Cerebellar nuclear complex (tissue), 1 donor: Measurements from ENCODE around the gene NDUFB7.
"Not testable (repeated sequence)": the region's sequence is repeated elsewhere in the genome, so short reads cannot be mapped to it uniquely, and the experiment has no call there.

Source experiments
- DNase-seq, 2 experiments: peaks; one replicate each; lab custom pipeline; 2025; lab: John Stamatoyannopoulos, UW

The NDUFB7 gene

DNA sequence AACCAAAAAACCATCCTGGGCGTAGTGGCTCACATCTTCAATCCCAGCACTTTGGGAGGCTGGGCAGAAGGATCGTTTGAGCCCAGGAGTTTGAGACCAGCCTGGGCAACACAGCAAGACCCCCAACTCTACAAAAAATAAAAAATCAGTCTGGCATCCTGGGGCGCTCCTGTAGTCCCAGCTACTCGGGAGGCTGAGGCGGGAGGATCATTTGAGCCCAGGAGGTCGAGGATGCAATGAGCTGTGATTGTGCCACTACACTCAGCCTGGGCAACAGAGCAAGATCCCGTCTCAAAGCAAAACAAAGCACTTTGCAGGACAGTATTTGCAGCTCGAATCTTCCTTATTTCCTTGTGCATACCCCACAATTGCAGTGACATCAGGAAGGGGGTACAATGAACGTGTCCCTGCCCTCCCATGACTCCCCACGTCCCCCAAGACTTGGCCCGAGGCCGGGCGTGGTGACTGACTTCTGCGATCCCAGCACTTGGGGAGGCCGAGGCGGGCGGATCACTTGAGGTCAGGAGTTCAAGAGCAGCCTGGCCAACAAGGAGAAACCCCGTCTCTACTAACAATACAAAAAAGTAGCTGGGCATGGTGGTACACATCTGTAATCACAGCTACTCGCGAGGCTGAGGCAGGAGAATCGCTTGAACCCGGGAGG lies 870 bp downstream of the NDUFB7 start:
- DNase-seq: no peak

DNA sequence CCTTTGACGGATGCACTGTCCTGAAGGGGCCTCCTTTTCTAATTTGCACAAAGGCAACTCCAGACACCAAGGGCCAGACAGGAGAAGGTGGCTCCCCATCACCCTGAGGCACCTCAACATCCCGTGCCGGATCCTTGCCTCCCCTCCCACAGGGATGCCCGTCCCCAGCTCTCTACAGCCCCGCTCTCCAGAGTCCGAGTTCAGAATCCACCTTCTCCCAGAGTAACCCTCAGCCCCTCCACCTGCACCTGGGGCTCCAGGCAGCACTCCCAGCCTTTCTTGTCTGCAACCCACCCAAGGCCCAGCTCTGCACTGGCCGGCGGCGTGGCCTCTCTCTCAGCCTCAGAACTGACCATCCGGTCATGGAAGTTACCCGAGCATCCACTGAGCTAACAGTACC lies 4.8 kb downstream of the NDUFB7 start:
- DNase-seq: no peak

DNA sequence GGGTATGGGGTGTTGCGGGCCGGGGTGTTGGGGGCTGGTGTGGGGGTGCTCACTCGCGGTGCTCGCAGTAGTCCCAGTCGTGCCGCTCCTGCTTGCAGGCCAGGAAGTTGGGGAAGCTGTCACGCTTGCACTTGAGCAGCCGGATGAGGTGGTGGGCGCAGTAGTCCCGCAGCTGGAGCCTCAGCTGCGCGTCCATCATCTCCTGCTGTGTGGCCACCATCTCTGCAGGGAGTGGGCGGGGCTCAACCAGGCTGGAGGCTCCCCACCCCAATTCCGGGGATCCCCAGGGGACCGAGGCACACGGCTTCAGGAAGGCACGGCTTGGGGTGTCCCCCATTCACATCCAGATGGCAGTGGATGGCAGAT lies 5.2 kb downstream of the NDUFB7 start:
- DNase-seq: no peak

DNA sequence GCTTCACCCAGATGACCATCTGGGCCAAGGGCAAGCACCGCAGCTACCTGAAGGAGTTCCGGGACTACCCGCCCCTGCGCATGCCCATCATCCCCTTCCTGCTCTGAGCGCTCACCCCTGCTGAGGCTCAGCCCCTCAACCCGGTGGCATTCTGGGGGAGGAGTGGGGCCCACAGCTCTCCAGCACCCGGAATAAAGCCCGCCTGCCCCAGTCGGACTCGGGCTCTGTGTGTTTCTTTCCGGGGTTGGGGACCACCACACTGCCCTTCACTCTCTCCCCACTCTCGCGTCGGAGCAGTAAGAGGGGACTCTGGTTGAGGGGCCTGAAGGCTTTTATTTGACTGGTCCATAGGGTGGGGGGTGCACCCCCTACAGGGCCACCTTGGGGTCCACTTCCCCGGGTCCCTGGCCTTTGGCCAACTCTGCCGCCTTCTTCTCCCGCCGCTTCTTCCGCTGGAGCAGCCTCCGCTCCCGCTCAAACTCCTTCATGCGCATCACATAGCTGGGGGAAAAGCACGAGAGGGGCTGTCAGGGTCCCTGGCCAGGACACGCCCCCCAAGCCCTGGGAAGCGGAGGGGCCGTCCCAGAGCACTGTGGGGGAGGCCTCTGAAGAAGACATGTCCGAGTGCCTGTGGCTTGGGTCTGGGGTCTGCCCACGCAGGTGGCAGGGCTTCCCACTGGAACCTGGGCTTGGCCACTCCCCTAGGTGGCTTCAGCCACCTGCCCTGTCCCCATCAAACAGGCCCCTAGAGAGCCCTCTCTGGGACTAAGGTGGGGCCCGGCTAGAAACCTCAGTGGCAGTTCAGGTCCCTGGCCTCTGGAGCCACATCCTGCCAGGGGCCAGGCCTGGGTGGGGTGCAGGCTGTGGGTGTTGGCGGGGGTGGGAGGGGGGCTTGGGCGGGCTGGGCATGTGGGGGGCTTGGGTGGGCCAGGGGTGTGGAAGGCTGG lies 5.8 kb downstream of the NDUFB7 start:
- no peak for DNase-seq

DNA sequence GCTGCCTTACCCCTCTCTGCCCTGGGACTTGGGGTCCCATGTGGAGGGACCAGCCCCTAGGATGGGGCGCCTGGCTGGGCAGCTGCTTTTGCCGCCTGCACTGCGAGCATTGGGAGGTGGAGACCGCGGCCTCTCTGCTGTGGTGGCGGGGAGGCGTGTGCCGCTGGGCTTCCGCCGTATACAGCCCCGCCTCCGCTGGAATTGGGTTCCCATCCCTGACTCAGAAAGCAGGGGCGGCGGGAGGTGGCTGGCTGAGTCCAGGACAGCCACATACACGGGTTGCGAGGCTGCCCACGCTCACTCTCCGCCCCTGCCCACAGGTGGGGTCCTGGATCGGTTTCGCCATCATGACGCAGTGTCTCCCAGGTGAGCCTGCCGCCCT lies 6.6 kb downstream of the NDUFB7 start:
- DNase-seq: no peak

DNA sequence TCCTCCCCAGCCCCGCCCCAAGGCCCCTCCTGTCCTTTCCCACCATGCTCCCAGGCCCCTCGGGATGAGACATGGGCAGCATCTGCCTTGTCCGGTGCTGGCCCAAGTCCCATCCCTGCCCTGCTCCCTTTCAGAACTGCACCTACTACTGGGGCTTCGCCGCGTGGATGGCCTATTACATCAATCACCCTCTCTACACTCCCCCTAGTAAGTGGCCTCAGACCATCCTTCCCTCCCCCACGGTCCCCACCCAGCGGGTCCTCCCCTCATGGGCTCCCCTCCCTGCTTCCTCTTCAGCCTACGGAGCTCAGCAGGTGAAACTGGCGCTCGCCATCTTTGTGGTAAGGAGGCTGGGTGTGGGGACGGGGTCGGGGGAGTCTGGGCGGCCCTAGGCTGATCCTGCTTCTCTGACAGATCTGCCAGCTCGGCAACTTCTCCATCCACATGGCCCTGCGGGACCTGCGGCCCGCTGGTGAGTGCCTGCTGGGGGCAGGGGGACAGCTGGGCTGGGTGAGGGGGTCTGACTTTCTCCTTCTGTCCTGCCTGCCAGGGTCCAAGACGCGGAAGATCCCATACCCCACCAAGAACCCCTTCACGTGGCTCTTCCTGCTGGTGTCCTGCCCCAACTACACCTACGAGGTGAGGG lies 7.1 kb downstream of the NDUFB7 start:
- DNase-seq: not testable (repeated sequence)

DNA sequence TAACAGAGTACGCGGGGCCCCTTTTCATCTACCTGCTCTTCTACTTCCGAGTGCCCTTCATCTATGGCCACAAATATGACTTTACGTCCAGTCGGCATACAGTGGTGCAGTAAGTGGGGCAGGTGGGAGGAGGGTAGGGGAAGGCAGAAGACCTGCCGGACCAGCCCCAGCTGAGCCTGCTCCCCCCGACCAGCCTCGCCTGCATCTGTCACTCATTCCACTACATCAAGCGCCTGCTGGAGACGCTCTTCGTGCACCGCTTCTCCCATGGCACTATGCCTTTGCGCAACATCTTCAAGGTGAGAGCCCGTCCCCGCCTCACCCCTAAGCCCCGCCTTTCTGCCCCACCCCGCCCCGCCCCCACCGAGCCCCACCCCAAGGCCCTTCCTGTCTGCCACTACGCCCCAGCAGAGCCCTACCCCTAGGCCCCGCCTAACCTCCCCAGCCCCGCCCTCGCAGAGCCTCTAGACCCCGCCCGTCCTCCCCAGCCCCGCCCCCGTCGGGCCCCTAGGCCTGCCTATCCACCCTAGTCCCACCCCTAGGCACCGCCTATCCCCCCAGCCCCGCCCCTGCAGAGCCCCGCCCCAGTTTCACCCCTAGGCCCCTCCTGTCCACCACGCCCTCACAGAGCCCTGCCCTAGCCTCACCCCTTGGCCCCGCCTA lies 7.7 kb downstream of the NDUFB7 start:
- no peak for DNase-seq

DNA sequence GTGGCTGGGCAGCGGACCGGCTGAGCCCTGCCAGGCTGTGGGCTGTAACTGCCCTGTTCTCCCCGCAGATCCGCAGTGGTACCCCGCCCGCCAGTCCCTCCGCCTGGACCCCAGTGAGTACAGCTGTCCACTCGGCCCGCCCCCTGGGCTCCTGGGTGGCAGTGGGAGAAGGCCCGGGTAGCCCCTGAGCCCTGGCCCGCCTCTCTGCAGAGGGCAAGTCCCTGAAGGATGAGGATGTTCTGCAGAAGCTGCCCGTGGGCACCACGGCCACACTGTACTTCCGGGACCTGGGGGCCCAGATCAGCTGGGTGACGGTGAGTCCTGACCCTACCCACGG lies 8.3 kb downstream of the NDUFB7 start:
- DNase-seq: no peak

DNA sequence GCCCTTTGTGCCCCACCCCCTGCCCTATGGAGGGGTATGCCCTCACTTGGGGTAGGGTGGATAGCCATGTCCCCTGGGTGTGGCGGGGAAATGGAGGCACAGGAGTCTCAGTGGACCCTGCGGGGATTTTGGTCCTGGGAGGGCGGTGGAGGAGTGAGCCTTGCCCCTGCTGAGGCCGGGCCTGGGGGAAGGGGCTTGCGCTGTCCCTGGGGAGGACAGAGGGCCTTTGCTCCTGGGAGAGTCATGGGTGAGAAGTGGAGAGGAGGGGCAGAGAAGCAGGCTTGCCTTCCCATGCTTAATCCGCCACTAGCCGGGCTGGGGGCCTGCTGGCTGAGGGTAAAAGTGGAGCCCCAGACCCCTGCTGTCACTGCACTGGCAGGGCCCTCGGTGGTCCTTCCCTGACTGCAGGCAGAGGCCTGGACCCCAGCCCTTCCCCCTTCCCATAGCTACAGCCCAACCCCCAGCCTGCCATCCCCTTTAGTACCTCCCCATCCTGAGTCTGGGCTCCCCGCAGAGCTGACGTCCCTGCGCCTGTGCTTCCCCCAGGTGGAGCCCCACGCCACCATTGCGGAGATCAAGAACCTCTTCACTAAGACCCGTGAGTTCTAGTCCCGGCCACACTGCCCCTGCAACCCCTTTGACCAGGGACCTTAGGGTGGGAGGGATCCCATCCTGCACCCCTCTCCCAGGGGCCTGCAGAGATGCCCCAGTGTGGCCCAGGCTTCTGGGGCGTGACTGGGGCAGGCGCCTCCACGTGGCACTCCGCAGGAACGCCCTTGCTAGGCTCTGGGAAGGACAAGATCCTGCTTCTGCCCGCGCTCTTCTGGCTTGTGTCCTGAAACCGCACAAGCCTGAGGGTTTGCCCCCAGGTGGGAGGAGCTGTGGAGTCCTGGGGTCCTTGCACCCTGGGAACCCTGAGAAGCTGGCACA lies 8.9 kb downstream of the NDUFB7 start:
- DNase-seq: no peak

DNA sequence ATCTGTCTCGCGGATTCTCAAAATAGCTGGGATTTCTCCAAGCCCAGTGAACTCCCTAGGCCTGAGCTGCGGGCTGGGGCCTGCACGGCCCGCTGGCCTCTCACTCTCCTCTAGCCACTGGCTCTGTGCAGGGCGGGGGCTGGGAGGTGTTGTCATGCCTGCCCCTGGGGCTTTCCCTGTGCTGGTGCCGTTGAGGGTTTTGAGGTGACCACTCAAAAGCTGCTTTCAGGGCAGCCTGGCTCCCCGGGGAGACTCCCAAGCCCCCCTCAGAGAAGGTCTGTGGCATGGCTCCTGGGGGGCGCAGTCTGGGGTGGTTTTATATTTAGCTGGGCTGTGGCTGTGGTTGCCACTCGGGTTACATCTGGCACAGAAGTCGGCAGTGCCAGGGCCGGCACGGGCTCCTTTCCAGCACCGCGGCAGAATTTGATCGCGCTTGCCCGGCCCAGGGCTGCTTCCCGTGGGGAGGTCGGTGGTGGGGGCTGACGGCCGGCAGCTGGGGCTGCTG lies 10.0 kb downstream of the NDUFB7 start:
- no peak for DNase-seq

DNA sequence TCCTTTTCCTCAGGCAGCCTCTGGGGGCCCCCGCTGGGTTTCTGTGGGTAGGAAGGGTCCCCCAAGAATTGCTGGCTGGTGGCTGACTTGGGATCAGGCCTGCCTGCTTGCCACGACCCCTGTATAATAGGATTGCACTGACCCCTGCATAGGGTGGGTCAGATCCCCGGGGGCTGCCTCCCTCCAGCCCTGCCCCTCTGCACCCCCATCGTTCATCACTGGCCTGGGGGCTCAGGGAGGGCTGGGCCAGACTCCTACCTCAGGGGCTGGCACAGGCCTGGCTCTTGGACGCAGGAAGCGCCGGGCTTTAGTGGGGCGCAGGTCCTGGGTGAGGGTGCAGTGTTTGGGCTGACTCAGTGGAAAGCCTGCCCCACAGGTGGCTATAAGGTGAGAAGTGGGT lies 10.6 kb downstream of the NDUFB7 start:
- DNase-seq: no peak

DNA sequence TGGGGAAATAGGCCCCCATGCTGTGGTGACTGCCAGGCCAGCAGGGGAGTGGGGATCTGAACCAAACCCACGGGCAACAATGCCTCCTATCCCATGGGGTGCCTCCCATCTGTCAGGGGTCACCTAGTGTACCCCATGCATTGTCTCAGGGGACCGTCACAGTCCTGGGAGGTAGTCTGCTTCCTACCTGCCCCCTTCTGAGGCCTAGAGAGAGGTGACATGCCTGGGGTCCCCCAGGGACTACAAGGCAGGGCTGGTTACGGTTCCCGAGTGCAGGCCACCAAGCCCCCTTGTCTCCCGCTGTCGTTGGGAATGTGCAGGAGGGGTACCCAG lies 11.1 kb downstream of the NDUFB7 start:
- no peak for DNase-seq

DNA sequence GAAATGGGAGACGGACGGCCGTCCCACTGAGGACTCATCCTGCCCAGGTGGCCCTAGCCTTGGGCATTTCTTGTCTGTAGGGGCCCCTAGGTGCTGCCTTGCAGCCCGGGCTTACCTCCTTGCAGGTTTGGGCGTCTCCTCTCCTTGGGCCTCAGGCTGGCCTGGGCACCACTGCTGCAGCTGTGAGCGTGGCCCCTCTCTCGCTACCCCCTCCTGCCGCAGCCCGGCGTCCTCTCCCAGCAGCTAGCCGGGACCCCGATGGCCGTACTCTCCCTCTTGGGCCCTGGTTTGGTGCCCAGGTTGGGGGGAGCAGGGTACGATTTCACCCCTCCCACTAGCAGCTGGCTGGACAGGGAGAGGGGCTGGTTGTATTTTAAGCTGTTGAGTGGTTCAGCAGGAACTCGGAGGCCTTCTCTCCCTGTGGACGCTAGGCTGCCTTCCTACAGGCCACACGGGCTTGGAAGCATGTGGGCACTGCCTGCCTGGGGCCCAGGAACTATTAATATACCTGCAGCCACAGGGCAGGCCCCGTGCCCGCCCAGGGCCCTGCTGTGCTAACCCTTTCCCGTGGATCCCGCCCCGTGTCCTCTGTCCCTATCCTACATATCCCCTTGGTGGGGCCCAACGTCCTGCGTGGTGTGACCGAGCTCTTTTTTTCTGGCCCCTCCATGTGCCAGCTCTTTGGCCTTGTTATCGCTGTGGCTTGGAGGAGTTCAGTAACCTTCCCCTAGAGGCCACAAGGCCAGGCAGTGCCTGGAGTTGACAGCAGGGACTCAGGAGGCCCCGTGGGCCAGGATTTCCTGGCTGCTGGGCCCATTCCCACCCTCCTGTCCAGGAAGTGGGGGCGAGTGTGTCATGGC lies 11.7 kb downstream of the NDUFB7 start:
- no peak for DNase-seq

DNA sequence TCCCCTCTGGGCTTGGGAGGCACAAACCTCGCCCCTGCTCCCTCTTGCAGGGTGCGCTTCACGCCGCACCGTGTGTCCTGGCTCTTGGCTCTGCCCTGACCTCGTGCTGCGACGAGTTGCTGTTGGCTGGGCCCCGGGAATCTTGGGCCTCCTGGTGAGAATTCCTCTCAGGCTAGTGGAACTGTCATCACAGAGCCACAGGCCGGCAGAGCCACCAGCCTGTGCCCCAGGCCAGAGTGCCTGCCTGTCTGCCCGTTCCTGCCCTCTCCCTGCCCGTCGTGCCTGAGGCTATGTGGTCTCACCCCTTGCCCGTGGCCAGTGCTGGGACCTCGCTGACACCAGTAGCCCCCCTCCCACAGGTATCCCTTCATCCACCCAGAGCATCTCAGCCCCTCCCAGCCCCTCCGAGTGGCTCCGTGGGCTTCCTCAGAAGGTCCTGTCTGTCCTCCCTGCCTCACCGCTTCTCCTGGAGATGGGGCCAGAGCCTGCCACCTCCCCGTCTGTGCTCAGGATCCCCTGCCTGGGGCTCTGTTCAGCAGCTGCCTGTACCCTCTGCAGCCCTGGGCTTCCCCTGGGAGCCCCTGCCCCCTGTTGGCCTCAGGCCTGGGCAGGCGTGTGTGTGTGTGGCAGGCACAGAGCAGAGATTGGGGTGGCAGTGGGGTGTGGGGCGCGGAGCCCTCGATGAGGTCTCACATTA lies 13.3 kb downstream of the NDUFB7 start:
- DNase-seq: no peak

DNA sequence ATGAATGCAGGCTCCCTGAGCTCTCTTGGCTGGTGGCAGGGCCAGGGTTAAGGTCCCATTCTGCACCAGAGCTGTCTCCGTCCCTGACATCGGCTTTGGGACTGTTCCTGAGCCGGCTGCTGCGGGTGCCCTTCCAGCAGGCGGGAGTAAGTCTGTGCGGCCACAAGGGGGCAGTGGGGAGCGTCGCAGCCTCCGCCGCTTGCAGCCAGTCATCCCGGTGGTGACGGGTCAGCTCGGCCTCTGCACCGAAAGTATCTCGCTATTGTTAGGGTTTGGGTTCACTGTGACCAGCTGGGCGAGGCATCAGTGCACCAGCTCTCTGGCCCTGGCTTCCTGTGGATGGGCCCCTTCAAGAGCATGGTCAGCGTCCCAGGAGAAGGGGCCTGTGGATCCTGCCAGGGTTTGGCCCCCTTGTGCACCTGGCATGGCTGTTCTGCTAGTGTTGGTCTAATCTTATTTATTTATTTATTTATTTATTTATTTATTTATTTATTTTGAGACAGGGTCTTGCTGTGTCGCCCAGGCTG lies 15.1 kb downstream of the NDUFB7 start:
- DNase-seq: no peak

DNA sequence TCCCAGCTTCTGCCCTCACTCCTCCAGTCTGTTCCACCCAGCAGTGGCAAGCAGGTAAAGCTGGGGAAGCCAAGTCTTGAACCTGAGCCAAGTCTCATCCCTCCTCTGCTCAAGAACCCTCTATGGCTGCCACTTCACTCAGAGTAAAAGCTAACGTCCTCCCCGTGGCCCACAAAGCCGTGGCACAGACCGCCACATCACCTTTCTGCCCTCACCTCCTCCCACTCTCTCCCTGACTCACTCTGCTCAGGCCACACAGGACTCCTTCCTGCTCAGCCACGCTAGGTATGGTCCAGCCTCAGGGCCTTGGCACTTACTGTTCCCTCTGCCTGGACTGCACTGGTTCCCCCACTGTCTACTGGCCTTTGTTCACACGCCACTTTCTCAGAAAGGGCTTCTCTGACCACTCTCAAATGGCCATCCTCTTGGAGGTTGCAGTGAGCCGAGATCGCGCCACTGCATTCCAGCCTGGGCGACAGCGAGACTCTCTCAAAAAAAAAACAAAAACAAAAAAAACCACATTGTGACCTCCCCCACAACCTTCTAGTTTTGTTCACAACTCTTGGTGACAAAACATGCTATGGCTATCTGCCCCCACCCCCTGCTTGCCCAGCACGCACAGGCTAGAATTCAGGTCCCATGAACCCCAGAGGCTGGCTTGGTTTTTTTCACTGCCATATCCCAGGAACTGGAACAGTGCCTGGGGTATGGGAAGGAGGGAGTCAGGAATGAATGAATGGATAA lies 15.8 kb downstream of the NDUFB7 start:
- DNase-seq: no peak

DNA sequence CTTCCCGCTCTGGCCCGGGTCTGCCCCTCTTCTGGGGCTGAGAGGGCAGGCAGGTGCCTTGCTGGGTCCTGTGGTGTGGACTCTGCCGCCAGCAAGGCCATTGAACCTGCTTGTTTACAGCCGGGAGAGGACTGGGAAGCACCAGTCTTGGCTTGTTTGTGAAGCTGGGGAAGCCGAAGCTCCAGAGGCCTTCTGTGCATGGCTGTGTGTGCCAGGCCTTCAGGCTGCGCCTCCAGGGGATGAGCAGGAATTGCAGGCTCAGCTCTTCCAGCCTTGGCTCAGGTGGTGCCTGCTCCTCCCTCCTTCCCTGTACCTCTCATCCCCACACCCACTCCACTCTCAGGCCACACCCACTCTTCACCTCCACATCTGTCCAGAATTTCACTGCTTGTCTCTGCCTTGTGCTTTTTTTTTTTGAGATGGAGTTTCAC lies 17.5 kb downstream of the NDUFB7 start:
- peak in 1 of 2 experiments; percentile 79 for DNase-seq

DNA sequence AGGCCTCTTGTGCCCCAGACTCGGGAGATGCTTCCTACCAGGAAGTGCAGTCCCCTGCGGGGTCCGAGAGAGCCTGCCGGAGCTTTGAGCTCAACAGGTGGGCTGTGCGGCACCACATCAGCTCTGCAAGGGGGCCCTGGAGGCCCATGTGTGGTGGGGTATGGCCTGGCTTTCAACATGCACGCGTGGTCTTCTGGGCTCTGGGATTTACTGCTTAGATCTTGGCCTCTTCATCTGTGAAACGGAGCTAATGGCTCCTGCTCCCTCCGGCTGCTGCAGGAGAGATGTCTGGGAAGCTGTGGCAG lies 18.0 kb downstream of the NDUFB7 start:
- DNase-seq: no peak
